NCI-H82 treated with DMSO at 0.1 percent for 48 hours (cell line): ENCODE measurements around the gene BBS12.
A peak's percentile ranks its signal among the peaks of the same experiment; 100 is the strongest.

ENCODE experiments used
- DNase-seq: peaks from one replicate; lab custom pipeline; 2025; ENCODE audit not compliant: unreplicated experiment; lab: John Stamatoyannopoulos, UW

Gene BBS12

GRCh38 chr4:122712782-122713181 is 19.7 kb upstream of the BBS12 start:
- no peak for DNase-seq

GRCh38 chr4:122715221-122715620 is 17.3 kb upstream of the BBS12 start:
- no peak for DNase-seq

DNA sequence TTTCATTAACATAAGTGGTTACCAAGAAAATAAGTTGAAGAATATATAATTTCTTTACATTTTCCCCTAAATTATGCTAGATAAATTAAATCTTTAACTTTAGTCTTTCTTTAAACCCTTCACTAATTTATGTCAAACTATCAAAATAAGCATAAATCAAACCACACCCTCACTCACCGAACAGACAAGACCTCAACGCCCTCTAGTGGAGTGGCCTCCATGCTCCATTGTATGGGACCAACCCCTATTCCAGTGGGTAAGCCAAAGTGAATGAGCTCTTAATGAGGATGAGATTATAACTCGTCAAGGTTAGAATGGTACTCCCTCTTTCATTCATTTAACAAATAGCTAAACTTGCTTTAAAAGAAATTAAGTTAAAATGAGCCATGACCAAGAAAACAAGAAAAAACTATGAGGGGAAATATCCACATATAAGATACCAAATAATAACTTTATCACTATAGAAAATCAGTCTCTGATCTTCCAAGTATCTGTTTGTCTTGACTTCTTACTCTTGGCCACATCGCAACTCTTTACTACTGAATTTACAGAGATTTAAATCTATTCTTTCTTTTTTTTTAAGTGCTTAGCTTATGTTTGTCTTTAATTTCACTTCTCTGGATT is 15.6 kb upstream of the BBS12 start:
- DNase-seq: peak; percentile 21

GRCh38 chr4:122718281-122718680 is 14.2 kb upstream of the BBS12 start:
- no peak for DNase-seq

GRCh38 chr4:122722256-122722655 is 10.2 kb upstream of the BBS12 start:
- DNase-seq: no peak

- no peak for DNase-seq
Measured at GRCh38 chr4:122728856-122729255, 3.6 kb upstream of the BBS12 start.

GRCh38 chr4:122731676-122732075 is 828 bp upstream of the BBS12 start:
- DNase-seq: no peak

DNA sequence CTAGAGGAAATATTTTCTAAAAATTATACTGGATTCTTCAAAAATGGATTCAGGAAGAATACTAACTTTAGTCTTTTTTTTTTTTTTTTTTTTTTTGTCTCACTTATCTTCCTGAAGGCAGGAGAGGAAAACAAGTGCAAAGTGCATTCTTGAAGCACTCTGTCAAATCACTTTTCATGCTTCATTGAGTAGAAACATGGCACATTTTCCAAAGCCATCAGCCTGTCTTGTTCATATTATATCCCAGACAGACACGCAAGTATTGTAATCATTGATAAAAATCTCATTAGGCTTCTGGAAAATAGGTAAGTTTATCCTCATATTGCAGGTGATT is 1.2 kb downstream of the BBS12 start:
- DNase-seq: no peak

DNA sequence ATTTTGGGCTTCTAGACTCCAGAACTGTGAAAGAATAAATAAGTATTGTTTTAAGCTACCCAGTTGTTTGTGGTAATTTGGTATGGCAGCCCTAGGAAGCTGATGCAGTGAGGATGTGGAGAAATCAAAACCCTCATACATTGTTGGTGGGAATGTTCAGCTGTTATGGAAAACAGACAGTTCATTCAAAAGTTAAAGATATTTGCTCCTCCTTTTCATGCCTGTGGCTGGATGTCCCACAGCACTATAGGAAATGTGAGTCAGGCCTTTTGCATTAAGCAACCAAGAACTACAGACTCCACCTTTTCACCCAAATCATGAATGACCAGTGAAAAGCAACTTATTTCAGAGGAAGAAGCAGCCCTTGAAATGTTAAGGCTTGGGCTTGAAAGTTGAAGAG is 6.7 kb downstream of the BBS12 start:
- DNase-seq: no peak

GRCh38 chr4:122742933-122743829 is 10.7 kb downstream of the BBS12 start:
- no peak for DNase-seq

DNA sequence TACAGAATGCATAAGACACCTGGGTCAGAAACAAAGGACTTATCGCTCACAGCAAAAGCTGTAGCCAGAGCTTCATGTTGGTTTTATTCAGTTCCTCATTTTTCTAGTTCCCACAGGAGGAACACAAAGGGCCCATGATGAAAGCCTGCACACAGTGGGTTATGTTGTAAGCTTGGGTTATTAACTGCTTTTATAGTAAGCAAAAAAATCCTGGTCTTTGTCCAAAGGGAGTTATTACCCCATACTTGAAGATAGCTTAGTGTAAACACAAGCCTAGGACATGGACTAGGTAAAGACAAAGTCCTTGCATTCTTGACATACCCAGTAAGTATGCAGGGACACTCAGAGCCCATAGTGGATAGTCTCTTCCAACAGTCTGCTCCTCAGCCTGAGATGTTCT is 11.7 kb downstream of the BBS12 start:
- no peak for DNase-seq

DNA sequence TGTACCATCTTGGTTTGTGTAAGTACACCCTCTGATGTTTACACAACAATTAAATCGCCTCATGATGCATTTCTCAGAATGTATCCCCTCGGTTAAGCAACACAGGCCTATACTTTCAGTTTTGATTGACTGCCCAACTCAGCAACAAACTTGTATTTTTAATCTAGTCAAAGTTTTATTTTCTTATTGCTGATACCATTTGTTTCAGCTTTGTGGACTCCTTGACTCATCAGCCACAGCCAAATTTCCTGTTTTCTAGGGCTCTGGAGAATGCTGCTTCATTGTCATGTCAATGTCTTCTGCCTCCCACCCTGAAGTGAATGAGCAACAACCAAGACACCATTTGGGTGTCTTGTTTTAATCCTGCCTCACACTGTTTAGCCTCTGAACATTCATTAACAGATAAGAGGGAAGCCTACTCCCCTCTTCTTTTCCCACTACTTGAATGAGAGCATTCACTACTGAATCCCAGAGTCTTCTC is 14.0 kb downstream of the BBS12 start:
- no peak for DNase-seq

DNA sequence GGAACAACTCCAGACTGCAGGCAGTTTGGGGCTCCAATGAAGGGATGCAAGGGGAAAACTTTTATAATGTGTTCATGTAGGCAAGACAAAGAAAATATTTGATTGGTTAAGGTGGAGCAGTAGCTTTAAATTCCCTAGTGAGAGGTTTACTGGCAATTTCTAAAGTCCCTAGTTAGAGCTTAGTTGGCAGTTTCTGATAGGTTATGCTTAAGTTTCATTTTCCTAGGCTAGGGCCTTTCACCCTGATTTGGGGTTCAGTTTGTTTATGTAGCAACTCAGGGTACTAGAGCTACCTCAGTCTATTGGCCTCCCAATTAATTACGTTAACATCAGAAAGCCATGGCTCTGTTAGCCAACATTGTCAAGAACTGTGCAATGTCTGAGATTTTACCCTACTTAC is 14.6 kb downstream of the BBS12 start:
- no peak for DNase-seq

DNA sequence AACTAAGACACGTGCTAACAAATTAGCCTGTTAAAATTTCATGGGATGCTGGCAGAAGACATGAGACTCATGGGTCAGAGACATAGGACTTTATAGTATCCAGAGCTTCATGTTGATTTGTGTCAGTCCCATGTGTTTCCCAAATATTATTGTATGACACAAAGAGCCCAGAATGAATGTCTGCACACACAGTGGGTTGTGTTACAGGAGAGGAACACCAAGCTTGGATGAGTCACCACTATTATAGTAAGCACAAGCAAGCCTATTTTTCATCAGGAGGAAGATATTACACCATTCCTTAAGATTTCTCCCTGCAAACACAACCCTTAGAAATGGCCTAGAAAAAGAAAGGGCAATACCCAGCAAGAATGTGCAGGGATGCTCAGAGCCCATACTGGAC is 15.4 kb downstream of the BBS12 start:
- no peak for DNase-seq

GRCh38 chr4:122749704-122750454 is 17.4 kb downstream of the BBS12 start:
- no peak for DNase-seq

GRCh38 chr4:122755675-122756074 is 23.2 kb downstream of the BBS12 start:
- DNase-seq: no peak

DNA sequence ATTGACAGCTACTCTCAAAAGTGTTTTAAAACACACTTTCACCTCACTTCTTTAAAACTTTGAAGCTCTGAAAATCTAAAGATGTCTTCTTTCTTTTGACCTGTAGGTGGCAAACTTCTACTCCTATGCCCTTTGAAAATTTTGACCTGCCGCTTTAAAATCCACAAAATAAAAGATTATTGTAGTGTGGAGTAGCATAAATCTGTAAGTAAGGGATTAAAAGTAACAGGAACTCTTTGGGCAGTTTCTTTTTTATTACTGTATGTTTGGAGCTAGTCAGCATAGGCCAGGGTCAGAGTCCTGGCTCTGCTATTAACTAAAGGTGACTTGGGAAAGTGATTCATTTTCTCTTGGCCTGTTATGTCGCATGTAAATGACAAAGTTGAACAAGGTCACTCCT is 25.5 kb downstream of the BBS12 start:
- DNase-seq: no peak

GRCh38 chr4:122759639-122760310 is 27.3 kb downstream of the BBS12 start:
- DNase-seq: no peak

DNA sequence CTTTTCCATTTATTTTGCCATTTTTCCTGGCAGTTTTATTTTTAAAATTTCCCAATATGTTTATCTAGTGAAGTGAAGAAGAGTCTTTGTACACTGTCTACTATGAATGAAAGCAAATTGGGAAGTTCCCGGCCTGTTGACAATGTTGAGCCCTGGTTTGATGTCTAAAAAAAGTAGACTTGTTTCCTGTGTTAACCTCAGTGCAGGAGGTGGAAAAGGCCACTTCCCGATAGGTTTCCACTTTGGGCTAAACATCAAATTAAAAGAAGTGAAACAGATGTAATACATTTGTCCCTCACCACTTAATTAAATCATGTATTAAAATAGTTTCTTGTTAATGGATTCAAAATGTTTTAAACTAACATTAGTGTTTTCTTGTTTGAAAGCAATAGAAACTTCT is 30.0 kb downstream of the BBS12 start:
- no peak for DNase-seq

GRCh38 chr4:122762966-122763716 is 30.6 kb downstream of the BBS12 start:
- no peak for DNase-seq
